Sigmoid colon (tissue), 7 donors: ENCODE results near the gene GRK1. TPM values are rescaled to one million over a fixed set of nuclear protein-coding genes. Genes with fewer than 3 reads are reported as not detected.

Experiments
- DNase-seq: peaks from one replicate; pipeline ENCODE4 v3.0.0-alpha.2; 2019
- H3K27ac ChIP-seq, 4 donors: fragments of 200-600 bp; sonication (generic); one replicate each; pipeline ENCODE4 v1.5.1; 2016 to 2019; ENCODE audit warnings: mild to moderate bottlenecking in 1 of 4
- H3K27me3 ChIP-seq, 3 donors: fragments of 200-600 bp; sonication (generic); one replicate each; pipeline ENCODE4 v1.5.1; 2019; ENCODE audit warnings: mild to moderate bottlenecking in 1 of 3
- H3K36me3 ChIP-seq, 4 donors: fragments of 200-600 bp; sonication (generic); one replicate each; pipeline ENCODE4 v1.5.1; 2016 to 2019
- H3K4me1 ChIP-seq, 4 donors: fragments of 200-600 bp; sonication (generic); one replicate each; pipeline ENCODE4 v1.5.1; 2017 to 2019
- H3K4me3 ChIP-seq, 4 donors: fragments of 200-600 bp; sonication (generic); one replicate each; pipeline ENCODE4 v1.5.1; 2017 to 2019; ENCODE audit warnings: mild to moderate bottlenecking in 2 of 4, moderate library complexity in 1 of 4
- H3K9me3 ChIP-seq, 4 donors: fragments of 200-600 bp in 3 of 4; sonication (generic) in 3 of 4; one replicate each; pipeline versions ENCODE4 v1.5.1 to v1.6.1; 2013 to 2019
- CTCF ChIP-seq, 4 experiments: fragments of 450-650 bp in 3 of 4; fragments of 200-600 bp in 1 of 4; IDR thresholded peaks; one replicate each; pipeline ENCODE4 v1.5.1; 2016 to 2019; ENCODE audit warnings: antibody characterized with exemption in 4 of 4, mild to moderate bottlenecking in 3 of 4, moderate library complexity in 2 of 4
- EP300 ChIP-seq, 4 donors: sonication (generic); formaldehyde crosslinking; IDR thresholded peaks; one replicate each; pipeline ENCODE4 v1.6.1; 2017; ENCODE audit warnings: antibody characterized with exemption in 4 of 4
- POLR2A ChIP-seq, 2 donors: fragments of 450-650 bp; IDR thresholded peaks; one replicate each; pipeline ENCODE4 v1.6.1; 2016; ENCODE audit warnings: antibody characterized with exemption in 2 of 2, mild to moderate bottlenecking in 2 of 2, moderate library complexity in 2 of 2
- POLR2AphosphoS5 ChIP-seq, 4 donors: sonication (generic); formaldehyde crosslinking; IDR thresholded peaks; one replicate each; pipeline ENCODE4 v1.6.1; 2017; ENCODE audit warnings: antibody characterized with exemption in 4 of 4
- WGBS, 2 donors: extraction: QIAGEN DNeasy Blood & Tissue Kit; methylation state at CpG; one replicate each; pipeline ENCODE4 v1.1.7; 2013; 5-methylcytosine and 5-hydroxymethylcytosine counted together
- intact Hi-C: fragments of 100-400 bp; cut with DNase I; formaldehyde crosslinking; loops from one replicate; pipeline ENCODE4 v1.15.1; 2023
- polyA plus RNA-seq, 3 donors: library from polyadenylated mRNA; stranded (reverse); fragments of 200-250 nt; gene quantifications; one replicate each; pipeline ENCODE4 v1.2.3, GENCODE V29; 2013
- total RNA-seq, 4 donors: library from RNA; depleted of rRNA; stranded (reverse); fragments of >200 nt; gene quantifications; one replicate each; pipeline ENCODE4 v1.1.0, GENCODE V29; 2016
- donor health status: healthy with polysubstance abuse.
- donor health status: Bipolar disorder and iron deficiency.
- donor health status: healthy.

The GRK1 gene
- total and polyA plus RNA-seq, 7 donors: 0.10 to 0.28 TPM; not detected in 5

- intact Hi-C loops: no loop called here
- WGBS, 2 donors: 51 to 77% methylated on average over 2 of the region's 2 CpGs
- DNase-seq: no peak
- Histone ChIP-seq H3K36me3 (no peaks in the 10 kb centered on the region), H3K27me3 (peaks cover 0 to 4% (median 0%) of the 10 kb centered on the region in 3 donors), H3K4me1 (no peaks in the 10 kb centered on the region), H3K9me3 (peaks cover 0 to 6% (median 2%) of the 10 kb centered on the region in 4 donors), H3K27ac (no peak overlapping the region), H3K4me3 (no peak overlapping the region)
- TF ChIP-seq POLR2AphosphoS5 (IDR thresholded peaks at IDR 0.05) (no peak), EP300 (IDR thresholded peaks at IDR 0.05) (no peak), POLR2A (IDR thresholded peaks at IDR 0.05) (no peak), CTCF (IDR thresholded peaks at IDR 0.05) (no peak)
Measured at GRCh38 chr13:113661509-113661908, 5.5 kb upstream of the GRK1 start.

GRCh38 chr13:113663934-113664333 lies 3.1 kb upstream of the GRK1 start:
- peak; percentile 28 for DNase-seq
- TF ChIP-seq EP300 (IDR thresholded peaks at IDR 0.05): no peak
- TF ChIP-seq POLR2A (IDR thresholded peaks at IDR 0.05): no peak
- no peak for TF ChIP-seq POLR2AphosphoS5 (IDR thresholded peaks at IDR 0.05)
- no peak for TF ChIP-seq CTCF (IDR thresholded peaks at IDR 0.05)
- Histone ChIP-seq H3K9me3 (peaks cover 0 to 6% (median 2%) of the 10 kb centered on the region in 4 donors), H3K27ac (no peak overlapping the region), H3K4me1 (no peaks in the 10 kb centered on the region), H3K27me3 (peaks cover 0 to 4% (median 0%) of the 10 kb centered on the region in 3 donors), H3K4me3 (no peak overlapping the region), H3K36me3 (no peaks in the 10 kb centered on the region)
- intact Hi-C loops: no loop called here
- WGBS, 2 donors: 28 to 60% methylated on average over 15 of the region's 15 CpGs

- Histone ChIP-seq H3K36me3 (no peaks in the 10 kb centered on the region), H3K27me3 (peaks cover 0 to 4% (median 0%) of the 10 kb centered on the region in 3 donors), H3K4me3 (no peak overlapping the region), H3K27ac (no peak overlapping the region), H3K9me3 (peaks cover 0 to 6% (median 2%) of the 10 kb centered on the region in 4 donors), H3K4me1 (no peaks in the 10 kb centered on the region)
- WGBS, 2 donors: 41 to 66% methylated on average over 21 of the region's 21 CpGs
- TF ChIP-seq EP300 (IDR thresholded peaks at IDR 0.05): no peak
- TF ChIP-seq POLR2A (IDR thresholded peaks at IDR 0.05): no peak
- no peak for TF ChIP-seq POLR2AphosphoS5 (IDR thresholded peaks at IDR 0.05)
- TF ChIP-seq CTCF (IDR thresholded peaks at IDR 0.05): no peak
- intact Hi-C loops: no loop called here
- DNase-seq: peak; percentile 37
Measured at GRCh38 chr13:113664751-113665596, 2.0 kb upstream of the GRK1 start.

GRCh38 chr13:113665597-113666328 lies 1.3 kb upstream of the GRK1 start:
- H3K4me3 ChIP-seq: no peak overlapping the region
- no peaks in the 10 kb centered on the region for H3K4me1 ChIP-seq
- no peak overlapping the region for H3K27ac ChIP-seq
- DNase-seq: peak; percentile 56
- no peak for TF ChIP-seq POLR2A (IDR thresholded peaks at IDR 0.05)
- TF ChIP-seq POLR2AphosphoS5 (IDR thresholded peaks at IDR 0.05): no peak
- no peak for TF ChIP-seq EP300 (IDR thresholded peaks at IDR 0.05)
- no peak for TF ChIP-seq CTCF (IDR thresholded peaks at IDR 0.05)
- WGBS, 2 donors: 88 to 92% methylated on average over 3 of the region's 3 CpGs
- H3K9me3 ChIP-seq: peaks cover 0 to 6% (median 2%) of the 10 kb centered on the region in 4 donors
- H3K27me3 ChIP-seq: peaks cover 0 to 4% (median 0%) of the 10 kb centered on the region in 3 donors
- no peaks in the 10 kb centered on the region for H3K36me3 ChIP-seq
- intact Hi-C loops: no loop called here
